HCT116 (cell line): ENCODE measurements around the gene CLCF1. TPM values are rescaled to one million over a fixed set of nuclear protein-coding genes. Genes with fewer than 3 reads are reported as not detected.

Experiments
- ATAC-seq: fragments of 200-7000 bp; cut with Tn5 transposase; 2 replicates; pipeline ENCODE4 v1.9.1; 2020; ENCODE audit warnings: mild to moderate bottlenecking, moderate library complexity
- BruUV-seq: library from RNA; stranded (reverse); fragments of 400-500 nt; replicated peaks from 2 replicates; lab custom pipeline; 2021; lab: Mats Ljungman, UMichigan
- CTCF ChIA-PET: fragments of 300-600 bp; sonication (Branson Sonifier 250); formaldehyde crosslinking; loops from one replicate; lab custom pipeline; 2021; ENCODE audit warnings: antibody characterized with exemption; lab: Charles Lee
- POLR2A ChIA-PET: fragments of 300-600, 350-600 bp; sonication (Branson Sonifier 250); formaldehyde crosslinking; loops from one replicate; lab custom pipeline; 2021; ENCODE audit warnings: antibody characterized with exemption; lab: Charles Lee
- RAD21 ChIA-PET, 2 experiments: fragments of 300-600 bp; sonication (Branson Sonifier 250); formaldehyde crosslinking; loops; one replicate each; lab custom pipeline; 2023; ENCODE audit warnings: low total read pairs in 2 of 2; ENCODE audit not compliant: uncharacterized antibody in 2 of 2, unreplicated experiment in 2 of 2, low non-redundant PET in 1 of 2; lab: Charles Lee
- DNase-seq: peaks from one replicate; pipeline ENCODE4 v3.0.0-alpha.2; 2010; ENCODE audit warnings: low read depth, low spot score
- H2AFZ ChIP-seq: fragments of 200-600 bp; shearing (Covaris generic), sonication (generic); 2 replicates; pipeline ENCODE4 v1.6.1; 2017; ENCODE audit warnings: low read depth, mixed run types, mixed read lengths, antibody characterized with exemption, low read length; ENCODE audit not compliant: poor library complexity, severe bottlenecking
- H3K27ac ChIP-seq: 2 replicates; pipeline ENCODE4 v1.5.1; 2012; ENCODE audit warnings: low read depth, low read length
- H3K27me3 ChIP-seq: fragments of 200-600 bp; sonication (generic); 2 replicates; pipeline ENCODE4 v1.6.1; 2016; ENCODE audit warnings: mixed run types, low read length, mixed read lengths; ENCODE audit not compliant: insufficient read depth
- H3K36me3 ChIP-seq, 2 experiments: fragments of 200-500 bp in 1 of 2; fragments of 200-600 bp in 1 of 2; sonication (Bioruptor generic) in 1 of 2; sonication (generic) in 1 of 2; 2 replicates each; pipeline versions ENCODE4 v1.5.1 to v1.6.1; 2014 to 2016; ENCODE audit warnings: low read length in 2 of 2, inconsistent platforms in 1 of 2, mixed read lengths in 1 of 2, mixed run types in 1 of 2; ENCODE audit not compliant: insufficient read depth in 2 of 2, control insufficient read depth in 1 of 2
- H3K4me1 ChIP-seq, 2 experiments: fragments of 200-600 bp in 1 of 2; sonication (generic) in 1 of 2; 2 replicates each; pipeline versions ENCODE4 v1.5.1 to v1.6.1; 2012 to 2017; ENCODE audit warnings: low read length in 2 of 2, inconsistent platforms in 1 of 2, mild to moderate bottlenecking in 1 of 2, mixed read lengths in 1 of 2, mixed run types in 1 of 2, moderate library complexity in 1 of 2; ENCODE audit not compliant: insufficient read depth in 2 of 2, control insufficient read depth in 1 of 2
- H3K4me2 ChIP-seq: fragments of 200-600 bp; sonication (generic); 2 replicates; pipeline ENCODE4 v1.6.1; 2017; ENCODE audit warnings: mixed run types, low read length, mixed read lengths
- H3K4me3 ChIP-seq, 2 experiments: fragments of 200-600 bp in 1 of 2; sonication (generic) in 1 of 2; replicated peaks in 1 of 2; 2 replicates each; pipeline ENCODE4 v1.5.1; 2011 to 2016; ENCODE audit warnings: low read length in 2 of 2, control low read depth in 1 of 2, low read depth in 1 of 2, mild to moderate bottlenecking in 1 of 2, mixed read lengths in 1 of 2, mixed run types in 1 of 2
- H3K79me2 ChIP-seq: fragments of 200-600 bp; sonication (generic); 2 replicates; pipeline ENCODE4 v1.6.1; 2017; ENCODE audit warnings: mild to moderate bottlenecking, mixed run types, low read length, moderate library complexity, mixed read lengths; ENCODE audit not compliant: insufficient read depth
- H3K9ac ChIP-seq: fragments of 200-600 bp; sonication (generic); 2 replicates; pipeline ENCODE4 v1.6.1; 2016; ENCODE audit warnings: low read length, mixed read lengths
- H3K9me2 ChIP-seq: fragments of 200-600 bp; sonication (generic), shearing (Covaris generic); 2 replicates; pipeline ENCODE4 v1.6.1; 2017; ENCODE audit warnings: mixed run types, mild to moderate bottlenecking, moderate library complexity; ENCODE audit not compliant: insufficient read depth
- H3K9me3 ChIP-seq, 2 experiments: fragments of 200-500 bp in 1 of 2; fragments of 200-600 bp in 1 of 2; sonication (Bioruptor generic) in 1 of 2; sonication (generic) in 1 of 2; 2 replicates each; pipeline ENCODE4 v1.6.1; 2014 to 2017; ENCODE audit warnings: low read length in 2 of 2, mixed read lengths in 2 of 2, inconsistent platforms in 1 of 2, low read depth in 1 of 2, mild to moderate bottlenecking in 1 of 2, mixed run types in 1 of 2, moderate library complexity in 1 of 2; ENCODE audit not compliant: control insufficient read depth in 1 of 2, insufficient read depth in 1 of 2
- H4K20me1 ChIP-seq: fragments of 200-600 bp; sonication (generic), shearing (Covaris generic); 2 replicates; pipeline ENCODE4 v1.6.1; 2017; ENCODE audit warnings: mixed run types, mild to moderate bottlenecking, moderate library complexity; ENCODE audit not compliant: insufficient read depth
- CTCF ChIP-seq, 3 experiments: fragments of 200-600 bp in 1 of 3; sonication (generic) in 1 of 3; IDR thresholded peaks in 2 of 3; conservative IDR thresholded peaks in 1 of 3; 2 replicates each; pipeline ENCODE4 v1.5.1; 2012 to 2017; ENCODE audit warnings: low read depth in 2 of 3, low read length in 2 of 3, antibody characterized with exemption in 1 of 3, borderline replicate concordance in 1 of 3, control low read depth in 1 of 3, mild to moderate bottlenecking in 1 of 3, mixed read lengths in 1 of 3, mixed run types in 1 of 3, moderate library complexity in 1 of 3; ENCODE audit not compliant: insufficient read depth in 1 of 3
- intact Hi-C: fragments of 100-400 bp; cut with micrococcal nuclease; formaldehyde crosslinking; loops from 2 replicates; pipeline ENCODE4 v1.10.0; 2022
- total RNA-seq: library from RNA; stranded (reverse); gene quantifications from one replicate; pipeline ENCODE4 v1.2.1, GENCODE V29; 2021; ENCODE audit not compliant: unreplicated experiment
- TF ChIP-seq, protein P1 (sequence below): IDR thresholded peaks from 2 replicates; pipeline ENCODE4 v1.6.1; 2012

The CLCF1 gene
- total RNA-seq, 1 experiment from 2014 or later, result 12.2 TPM

DNA sequence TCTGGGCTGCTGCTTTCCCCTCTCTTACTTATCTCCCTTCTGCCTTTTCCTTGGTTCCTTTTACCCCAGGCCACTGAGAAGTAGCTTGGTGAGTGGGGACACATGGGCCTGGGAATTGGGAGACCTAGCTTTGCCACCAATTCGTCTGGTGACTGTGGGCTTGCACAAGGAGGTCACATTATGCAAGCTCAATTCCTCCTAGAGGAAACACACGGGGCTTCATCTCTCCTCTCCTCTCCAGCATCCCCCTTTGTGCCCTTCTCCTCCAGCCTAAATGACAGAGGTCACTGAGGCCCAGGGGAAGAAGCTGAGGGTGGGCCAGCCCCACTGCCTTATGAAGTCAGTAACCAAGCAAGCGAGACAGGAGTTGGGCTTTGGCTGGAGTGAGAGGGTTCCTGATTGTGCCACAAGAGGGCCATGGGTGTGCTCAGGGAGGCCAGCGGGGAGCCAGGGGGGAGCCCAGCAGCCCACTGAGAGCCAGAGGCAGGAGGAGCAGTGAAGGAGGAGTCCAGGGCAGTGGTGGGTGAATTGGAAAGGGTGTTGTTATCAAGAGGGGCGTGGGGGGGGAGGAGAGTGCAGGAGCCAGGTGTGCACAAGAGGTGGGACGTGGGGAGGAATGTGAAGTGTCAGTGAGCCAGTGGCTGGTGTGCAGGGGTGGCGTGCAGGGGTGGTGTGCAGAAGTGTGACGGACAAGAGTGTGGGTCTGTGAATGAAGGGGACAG, 2.0 kb downstream of the CLCF1 start:
- DNase-seq (no peak), ATAC-seq (peak; percentile 33)
- Histone ChIP-seq H3K4me1 (peaks cover 33 to 80% of the 10 kb centered on the region in 2 experiments), H3K79me2 (peaks cover 58% of the 10 kb centered on the region), H3K9me3 (no peaks in the 10 kb centered on the region), H3K4me2 (peak overlapping the region; percentile 88), H3K36me3 (no peaks in the 10 kb centered on the region; a peak in 1 of 4 replicates), H4K20me1 (no peaks in the 10 kb centered on the region), H2AFZ (no peak overlapping the region), H3K9ac (peak overlapping the region; percentile 100), H3K4me3 (peak overlapping the region; percentile 13 to 83), H3K27ac (peak overlapping the region; percentile 100), H3K9me2 (no peaks in the 10 kb centered on the region), H3K27me3 (no peaks in the 10 kb centered on the region)
- TF ChIP-seq, protein P1, sequence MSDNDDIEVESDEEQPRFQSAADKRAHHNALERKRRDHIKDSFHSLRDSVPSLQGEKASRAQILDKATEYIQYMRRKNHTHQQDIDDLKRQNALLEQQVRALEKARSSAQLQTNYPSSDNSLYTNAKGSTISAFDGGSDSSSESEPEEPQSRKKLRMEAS, result no peak
- peak in 2 of 3 experiments; percentile 63 to 65; a peak in 4 of 6 replicates for TF ChIP-seq CTCF (IDR thresholded peaks at IDR 0.05 in 2 of 3, conservative IDR thresholded peaks at IDR 0.05 in 1 of 3; ENCODE audit: borderline replicate concordance in 1 of 3, insufficient read depth in 1 of 3, low read depth in 2 of 3, low read length in 2 of 3)
- ChIA-PET RAD21 (interaction anchor here (0.6 to 3.3 kb wide), 3 partner anchors 11 to 74 kb away, joined by 3 to 15 read pairs (median 4); no protein-coding TSS in a partner anchor), CTCF (interaction anchor here (5.0 to 15.5 kb wide), 2 partner anchors 10 to 15 kb away, joined by 44 to 456 read pairs; partner anchors contain the start of gene POLD4), POLR2A (interaction anchor here (2.0 to 15.1 kb wide), 3 partner anchors 10 to 17 kb away, joined by 7 to 210 read pairs (median 15); partner anchors contain the start of gene POLD4)
- intact Hi-C loops, result loop anchor here (1.0 kb wide), 1 partner anchor 11 kb away; no protein-coding TSS in a partner anchor
- TSS peak; percentile 34 for BruUV-seq
